NCI-H446 (cell line): ENCODE measurements around the gene MYO16.

Experiments
- DNase-seq, 2 experiments: peaks; one replicate each; lab custom pipeline; 2025; lab: John Stamatoyannopoulos, UW

The MYO16 gene

DNA sequence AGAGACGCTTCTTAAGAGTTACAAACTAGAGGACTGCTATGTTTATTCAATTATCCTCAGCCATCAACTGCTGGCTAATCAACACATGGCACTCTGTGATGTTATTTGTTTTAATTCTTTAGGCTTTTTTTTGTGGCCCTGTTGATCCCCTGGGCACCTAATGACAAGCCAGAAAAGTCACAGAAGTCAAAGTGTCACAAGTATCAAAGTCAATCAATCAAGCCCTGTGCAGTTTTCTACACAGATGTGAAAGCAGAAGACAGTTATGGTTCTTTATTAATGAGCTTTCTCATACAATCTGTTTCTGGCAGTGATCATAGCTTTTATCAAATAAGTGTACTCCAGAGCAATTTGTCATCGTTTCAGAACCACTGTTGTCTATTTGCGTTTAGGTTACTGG, 34.3 kb downstream of the MYO16 start:
- DNase-seq = no peak

DNA sequence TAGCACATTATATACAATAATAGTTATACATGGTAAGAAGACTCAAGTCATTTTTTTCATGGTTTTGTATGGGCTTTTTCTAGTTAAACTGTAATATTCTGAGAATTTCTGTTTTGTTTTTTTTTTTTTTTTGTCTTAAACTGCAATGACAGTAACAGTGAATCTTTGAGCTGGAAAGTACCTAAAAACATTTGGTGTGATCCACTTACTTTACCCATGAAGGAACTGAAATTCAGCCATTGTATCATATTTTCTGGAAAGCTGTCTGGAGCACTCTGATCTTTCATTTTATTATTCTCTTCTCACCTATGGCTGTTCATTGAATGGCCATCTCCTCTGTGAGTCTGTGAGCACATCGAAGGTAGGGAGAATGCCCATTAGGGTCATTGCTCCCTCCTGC, 37.8 kb downstream of the MYO16 start:
- no peak for DNase-seq

DNA sequence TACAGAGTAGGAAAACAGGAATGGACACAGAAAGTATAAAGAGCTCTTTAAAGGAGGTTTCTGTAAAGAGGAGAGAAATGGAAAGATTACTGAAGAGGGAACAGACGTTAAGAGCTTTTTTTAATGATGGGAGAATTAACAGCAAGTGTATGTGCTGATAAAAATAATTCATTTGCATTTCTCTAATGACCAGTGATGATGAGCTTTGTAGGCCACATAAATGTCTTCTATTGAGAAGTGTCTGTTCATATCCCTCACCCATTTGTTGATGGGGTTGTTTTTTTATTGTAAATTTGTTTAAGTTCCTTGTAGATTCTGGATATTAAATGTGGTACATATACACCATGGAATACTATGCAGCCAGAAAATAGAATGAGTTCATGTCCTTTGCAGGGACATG, 40.0 kb downstream of the MYO16 start:
- no peak for DNase-seq

DNA sequence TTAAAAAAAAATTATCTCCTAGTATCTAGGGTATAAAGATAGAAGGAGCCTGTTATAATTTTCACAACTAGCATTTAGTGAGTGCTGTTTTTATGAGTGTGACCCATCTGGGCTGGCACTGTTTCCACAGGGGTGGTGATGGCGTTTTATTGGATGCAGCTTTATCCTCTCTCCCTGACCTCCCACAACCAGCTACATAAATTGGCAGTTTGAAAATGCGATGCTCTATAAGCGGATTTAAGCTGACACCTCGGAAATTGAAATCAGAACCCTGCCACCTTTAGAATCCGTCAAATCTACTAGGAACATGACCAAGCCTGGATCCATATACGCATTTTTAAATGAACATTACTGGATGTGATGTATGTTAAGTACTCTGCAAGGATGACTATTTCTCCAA, 44.9 kb downstream of the MYO16 start:
- DNase-seq = no peak

DNA sequence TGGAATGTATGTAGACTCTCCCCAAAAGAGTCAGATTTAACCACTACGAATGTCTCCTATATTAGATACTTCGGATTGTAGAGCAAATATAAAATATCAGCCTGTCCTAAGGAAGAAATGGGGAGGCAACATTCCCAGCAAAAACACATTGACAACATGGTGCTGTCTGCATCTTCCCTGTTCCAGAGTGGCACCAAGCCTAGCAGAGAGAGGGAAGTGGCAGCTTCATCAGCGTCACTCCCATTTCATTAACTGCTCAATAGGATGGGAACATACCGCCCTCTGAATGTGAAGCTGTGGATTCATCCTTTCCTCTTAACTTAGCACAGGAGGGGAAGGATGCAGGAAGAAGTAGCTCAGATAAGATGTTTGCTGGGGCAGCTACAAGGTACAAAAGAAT, 45.4 kb downstream of the MYO16 start:
- no peak for DNase-seq

DNA sequence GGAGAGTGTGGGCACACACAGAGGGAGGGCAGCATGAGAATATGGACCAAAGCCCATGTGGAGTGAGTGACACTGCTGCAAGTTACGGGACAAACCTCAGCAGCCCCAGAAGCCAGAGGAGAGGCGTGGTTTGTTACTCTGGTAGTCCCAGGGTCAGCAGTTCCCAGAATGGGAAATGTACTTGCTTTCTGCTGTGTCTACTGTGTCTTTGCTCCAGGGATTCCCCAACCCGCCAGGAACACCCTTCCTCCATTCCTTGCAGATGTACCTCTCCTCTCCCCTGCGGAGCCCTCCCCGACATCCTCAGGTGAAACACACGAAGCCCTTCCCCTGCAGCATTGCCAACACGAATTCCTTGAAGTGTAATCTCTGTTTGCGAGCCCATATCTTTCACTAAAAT, 47.2 kb downstream of the MYO16 start:
- no peak for DNase-seq

DNA sequence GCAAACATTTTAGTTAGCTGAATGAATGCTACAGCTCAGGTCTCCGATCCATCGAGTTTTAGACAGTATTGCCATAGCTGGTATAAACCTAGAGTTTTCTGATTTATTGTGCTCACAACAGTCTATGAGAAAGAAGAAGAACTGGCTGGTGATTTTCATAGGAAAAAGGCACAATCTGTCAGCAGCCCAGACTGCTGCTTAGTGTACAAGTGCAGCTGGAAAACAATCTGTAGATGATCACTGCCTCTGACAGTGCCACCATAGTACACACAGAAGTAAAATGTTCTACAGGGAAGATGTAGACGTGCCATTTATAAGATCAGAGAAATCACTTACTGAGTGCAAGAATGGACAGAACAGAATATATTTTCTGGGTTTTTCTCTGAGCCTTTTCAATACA, 48.4 kb downstream of the MYO16 start:
- DNase-seq = no peak

DNA sequence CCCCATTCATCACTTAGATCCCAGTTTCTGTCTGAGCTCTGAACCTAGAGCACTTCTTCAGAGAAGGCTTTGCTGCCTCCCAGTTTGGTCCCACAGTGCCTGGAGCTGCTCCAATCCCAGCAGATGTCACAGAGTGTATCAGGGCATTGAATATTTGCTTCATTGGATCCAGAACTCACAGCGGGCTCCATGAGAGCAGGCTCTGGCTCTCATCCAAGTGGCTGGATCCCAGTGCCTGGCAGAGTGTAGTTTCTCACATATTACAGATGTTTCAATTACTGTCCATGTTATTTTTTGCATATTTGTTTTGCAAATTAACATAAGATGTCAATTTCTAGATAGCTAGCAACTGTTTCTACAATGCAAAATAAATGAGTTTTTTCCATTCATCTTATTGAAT, 50.6 kb downstream of the MYO16 start:
- peak in 1 of 2 experiments; percentile 2 for DNase-seq

DNA sequence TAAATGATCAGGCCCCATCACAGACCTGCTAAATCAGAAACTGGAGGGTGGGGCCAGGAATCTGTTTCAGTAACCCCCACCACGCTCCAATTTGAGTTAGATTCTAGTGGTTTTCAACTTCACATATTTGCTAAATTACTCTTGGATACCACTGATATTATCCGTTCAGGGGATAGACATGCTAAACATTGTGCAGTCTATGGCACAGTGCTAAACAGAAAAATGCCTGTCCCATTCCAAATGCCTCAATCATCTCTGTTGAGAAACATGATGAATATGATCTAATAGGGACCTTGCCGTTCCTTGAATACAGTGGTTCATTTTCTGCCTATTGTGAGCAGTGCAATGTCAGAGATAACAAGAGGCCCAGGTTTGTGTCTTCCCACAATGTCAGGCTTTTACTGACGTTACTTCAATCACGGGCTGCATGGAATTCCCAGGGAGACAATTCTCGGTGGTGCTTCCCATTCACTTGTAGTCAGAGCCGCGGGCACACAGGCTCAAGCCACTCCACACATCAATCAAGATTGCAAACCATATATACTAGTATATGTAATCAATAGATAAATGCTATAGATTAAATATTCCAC, 52.7 kb downstream of the MYO16 start:
- no peak for DNase-seq

DNA sequence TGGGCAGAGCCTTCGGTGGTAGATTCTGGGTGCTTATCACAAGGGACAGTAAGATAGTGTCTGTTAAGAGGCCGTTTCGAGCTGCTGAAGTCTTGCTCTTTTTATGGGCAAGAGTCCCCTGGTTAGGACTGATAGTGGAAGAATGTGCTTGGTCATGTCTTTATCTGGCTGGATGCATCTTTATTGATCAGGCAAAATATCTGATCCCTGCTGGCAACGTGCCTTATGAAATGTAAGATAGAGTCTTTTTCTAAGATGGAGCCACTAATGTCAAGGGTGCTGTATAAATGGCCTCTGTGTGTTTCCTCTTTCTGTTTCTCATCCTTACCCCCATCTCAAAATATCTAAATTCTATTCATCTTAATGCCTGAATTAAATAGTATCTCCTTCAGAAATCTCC, 53.3 kb downstream of the MYO16 start:
- no peak for DNase-seq

DNA sequence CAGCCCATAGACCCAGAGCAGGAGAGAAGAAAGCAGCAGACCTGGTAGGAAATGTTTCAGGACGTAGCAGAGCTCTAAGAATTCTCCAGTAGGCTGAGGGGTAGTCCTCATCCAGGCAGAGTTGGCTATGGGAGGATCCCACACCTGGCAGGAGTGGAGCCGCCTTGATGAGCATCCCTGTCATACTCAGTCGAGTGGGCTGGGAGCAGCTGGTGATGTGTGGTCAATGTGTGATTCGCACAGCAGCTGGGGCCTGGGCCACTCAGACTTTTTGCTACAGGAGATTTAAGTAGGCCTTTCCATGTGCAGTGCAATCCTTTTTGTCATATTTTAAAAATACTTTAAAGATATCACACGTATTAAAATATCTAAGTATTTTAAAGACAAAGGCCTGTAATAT, 56.6 kb downstream of the MYO16 start:
- DNase-seq = no peak

DNA sequence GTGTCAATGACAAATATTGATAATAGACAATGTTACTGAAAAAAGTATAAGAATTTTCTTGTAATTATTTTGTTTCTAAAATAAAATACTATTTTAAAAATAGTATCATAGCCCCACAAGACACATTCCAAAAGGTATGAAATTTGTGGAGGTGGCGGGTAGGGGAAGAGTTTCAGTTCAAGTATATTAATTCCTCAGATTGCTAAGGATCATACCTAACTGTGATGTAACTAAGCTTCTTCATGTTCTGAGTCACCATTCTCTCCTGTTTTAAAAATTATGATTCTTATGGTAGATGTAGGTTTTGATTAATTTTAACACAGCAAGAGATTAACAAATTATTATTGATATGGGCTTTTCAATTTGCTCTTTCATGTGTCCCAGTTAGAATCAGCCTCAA, 61.3 kb downstream of the MYO16 start:
- no peak for DNase-seq

DNA sequence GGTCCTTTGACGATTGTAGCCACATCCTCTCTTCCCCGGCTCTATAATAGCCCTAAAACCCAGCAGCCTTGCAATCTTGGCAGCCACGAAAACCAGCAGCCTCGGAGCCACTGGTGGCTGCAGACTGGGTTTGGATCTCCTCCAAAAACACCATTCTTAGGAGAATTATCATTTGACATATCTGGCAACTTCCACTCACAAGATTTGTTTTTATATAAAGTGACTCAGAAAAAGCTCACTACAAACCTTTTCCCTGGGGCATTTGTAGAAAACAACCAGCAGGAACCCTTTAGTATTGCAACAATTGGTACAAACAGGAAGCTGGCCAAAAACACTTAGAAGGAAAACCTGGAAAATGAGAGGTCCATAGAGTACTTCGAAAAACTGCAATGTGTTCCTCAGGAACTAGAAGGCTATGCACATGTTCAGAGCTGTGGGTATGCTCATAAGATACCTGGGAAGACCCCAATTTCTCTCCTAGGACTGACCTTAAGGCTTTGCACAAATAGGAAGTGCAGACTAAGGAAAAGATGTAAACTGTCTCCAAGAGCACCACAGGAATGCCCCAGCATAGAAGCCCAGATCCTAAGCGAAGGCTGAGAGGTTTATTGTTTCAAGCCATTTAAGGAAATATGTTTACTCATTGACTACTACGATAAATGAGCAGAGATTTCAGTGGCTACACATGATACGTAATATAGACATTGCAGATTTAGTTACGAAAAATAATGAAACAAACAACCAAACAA, 71.2 kb downstream of the MYO16 start:
- no peak for DNase-seq

DNA sequence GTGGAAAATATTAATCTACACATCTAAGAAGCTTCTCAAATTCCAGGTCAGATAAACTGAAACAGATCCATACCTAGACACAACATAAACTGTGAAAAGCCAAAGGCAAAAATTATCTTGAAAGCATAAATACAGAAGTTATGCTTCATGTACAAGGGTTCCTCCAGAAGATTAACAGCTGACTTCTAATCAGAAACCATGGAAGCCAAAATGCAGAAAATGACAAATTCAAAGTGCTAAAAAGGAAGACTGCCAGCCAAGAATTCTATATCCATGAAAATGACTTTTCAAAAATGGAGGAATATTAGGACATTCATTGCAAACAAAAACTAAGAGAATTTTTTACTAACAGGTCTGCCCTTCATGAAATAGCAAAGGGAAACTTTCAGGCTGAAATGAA, 72.8 kb downstream of the MYO16 start:
- DNase-seq = no peak

DNA sequence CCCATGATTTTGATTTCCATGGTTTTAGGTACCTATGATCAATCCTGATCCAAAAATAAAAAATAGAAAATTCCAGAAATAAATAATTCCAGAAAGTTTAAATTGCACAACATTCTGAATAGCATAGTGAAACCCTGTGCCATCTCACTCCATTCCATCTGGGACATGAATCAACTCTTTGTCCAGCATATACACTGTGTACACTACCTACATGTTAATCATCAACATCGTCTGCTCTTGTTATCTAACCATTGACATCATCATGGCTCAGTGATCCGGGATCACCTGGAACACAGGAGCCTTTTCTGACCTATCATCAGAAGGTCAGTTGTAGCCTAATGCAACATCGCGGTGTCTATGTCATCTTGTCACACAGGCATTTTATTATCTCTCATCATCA, 75.6 kb downstream of the MYO16 start:
- no peak for DNase-seq

DNA sequence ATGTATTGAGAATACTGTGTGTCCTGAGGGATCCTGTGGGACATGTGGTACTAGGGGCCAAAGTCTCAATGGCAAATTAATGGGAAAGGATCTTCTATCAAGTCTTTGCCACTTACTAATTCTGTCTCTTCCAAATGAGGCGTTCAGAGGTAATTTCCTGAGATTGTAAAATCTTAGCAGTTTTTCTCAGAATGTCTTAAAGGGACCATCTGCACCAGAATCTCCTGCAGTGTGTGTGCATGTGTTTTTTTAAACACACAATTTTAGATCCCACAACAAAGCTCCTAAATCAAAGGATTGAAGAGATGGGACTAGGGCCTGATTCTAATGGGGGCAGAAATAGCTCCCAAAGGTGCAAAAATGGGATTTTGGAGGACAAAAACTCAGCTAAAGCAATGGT, 78.2 kb downstream of the MYO16 start:
- no peak for DNase-seq

DNA sequence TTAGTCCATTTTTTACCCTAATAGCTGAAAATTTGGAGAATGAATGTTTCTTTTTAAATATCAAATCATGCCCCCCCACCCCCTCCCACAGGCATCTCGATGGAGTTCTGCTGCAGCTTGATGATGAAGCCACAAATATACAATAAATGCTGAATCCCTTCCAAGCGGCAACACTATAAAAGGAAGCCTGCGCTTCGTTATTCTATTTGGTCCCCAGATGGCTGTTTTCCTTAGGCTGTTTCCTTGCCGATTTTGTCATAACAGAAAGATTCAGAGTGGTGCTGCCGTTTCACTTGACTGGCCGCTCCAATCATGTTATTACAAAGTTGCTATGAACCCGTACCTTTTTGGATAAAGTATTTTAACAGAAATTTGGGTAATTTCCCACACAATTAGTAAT, 79.5 kb downstream of the MYO16 start:
- DNase-seq = no peak

DNA sequence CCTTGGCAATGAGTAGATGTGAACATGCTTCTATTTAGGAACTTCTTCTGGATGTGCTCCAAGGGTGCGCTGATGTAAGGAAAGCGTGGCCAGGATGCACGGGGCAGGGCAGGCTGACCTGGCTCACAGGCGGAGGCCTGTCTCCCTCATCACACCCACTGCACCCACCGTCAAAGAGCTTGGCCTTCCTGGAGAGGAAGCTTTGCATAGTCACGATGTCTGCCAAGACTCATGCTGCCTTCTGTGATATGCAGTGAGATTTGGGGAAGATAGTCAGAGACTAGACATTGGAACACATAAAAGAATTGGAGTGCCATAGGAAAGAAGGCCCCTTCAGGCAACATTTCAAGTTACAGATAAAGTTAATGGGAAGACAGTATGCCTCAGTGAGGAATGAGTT, 82.0 kb downstream of the MYO16 start:
- no peak for DNase-seq

DNA sequence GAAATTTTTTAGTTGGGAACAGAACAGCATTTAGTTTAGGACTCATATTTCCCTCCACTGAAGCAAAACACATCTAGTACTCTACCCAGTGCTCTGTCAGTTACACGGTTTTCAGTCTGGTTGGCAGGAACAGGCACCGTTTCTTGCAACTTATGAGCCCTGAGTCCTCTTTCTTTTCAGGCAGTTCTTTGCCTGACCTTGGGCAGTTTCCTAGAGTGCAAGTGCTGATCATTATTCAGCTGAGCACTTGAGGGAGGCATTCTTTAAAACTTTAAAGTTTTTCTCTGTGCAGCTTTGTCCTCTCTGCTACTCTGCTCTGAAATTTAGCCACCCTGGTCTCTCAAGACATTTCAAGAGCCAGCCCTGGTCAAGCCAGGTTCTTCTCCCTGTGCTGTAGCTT, 96.1 kb downstream of the MYO16 start:
- DNase-seq = no peak

DNA sequence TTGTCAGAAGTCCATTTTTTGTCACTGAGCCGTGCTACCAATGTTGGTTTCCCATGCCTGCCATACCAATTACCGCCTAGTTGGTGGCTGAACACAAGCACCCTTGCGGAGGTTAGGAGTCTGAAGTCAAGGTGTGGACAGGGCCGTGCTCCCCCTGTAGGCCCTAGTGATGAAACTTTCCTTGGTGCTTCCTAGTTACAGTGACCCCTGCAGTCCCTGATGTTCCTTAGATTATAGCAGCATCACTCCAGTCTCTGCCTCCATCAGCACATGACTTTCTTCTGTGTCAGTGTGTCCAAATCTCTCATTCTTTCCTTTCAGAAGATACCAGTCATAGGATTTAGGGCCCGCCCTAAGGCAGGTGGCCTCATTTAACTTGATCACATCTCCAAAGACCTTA, 99.0 kb downstream of the MYO16 start:
- DNase-seq = no peak

DNA sequence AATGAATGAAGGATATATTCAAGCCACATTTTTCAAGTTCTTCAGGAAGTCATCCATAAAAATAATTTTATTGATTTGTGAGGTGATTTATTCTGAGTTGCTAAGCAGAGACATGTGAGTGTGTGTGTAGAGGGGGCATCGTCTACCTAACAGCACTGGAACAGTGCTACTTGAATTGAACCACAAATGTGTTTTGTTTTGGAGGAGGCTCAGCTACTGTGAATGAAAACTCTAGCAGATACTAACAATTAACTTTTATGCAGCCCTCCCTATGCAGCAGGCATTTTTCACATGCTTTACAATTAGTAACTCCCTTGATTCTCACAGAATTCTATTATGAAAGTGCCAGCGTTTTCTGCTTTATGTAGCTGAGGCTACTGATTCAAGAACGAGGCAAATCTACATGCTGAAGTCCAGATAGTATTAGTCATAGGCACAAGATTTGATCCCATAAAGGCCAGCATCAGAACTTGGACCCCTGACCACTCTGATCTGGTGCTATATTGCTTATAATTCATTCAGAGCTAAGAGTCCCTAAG, 103.7 kb downstream of the MYO16 start:
- no peak for DNase-seq

DNA sequence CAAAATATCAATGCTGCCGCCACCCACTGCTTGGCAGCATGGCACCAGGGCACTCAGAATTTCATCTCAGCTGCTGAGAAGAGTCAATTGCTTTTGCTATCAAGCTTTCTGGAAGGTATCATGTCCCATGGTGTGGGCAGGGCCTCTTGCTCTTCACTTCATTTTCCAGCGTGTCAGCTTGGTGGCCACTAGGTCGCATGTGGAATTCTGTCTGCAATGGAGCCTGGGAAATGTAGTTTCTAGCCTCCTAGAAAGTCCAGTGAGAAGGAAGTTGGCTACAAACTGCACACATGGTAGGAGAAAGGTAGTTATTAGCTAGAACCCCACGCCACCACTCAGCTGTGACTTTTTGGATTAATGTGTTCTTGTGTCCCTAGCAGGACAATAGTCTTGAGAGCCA, 105.3 kb downstream of the MYO16 start:
- no peak for DNase-seq

DNA sequence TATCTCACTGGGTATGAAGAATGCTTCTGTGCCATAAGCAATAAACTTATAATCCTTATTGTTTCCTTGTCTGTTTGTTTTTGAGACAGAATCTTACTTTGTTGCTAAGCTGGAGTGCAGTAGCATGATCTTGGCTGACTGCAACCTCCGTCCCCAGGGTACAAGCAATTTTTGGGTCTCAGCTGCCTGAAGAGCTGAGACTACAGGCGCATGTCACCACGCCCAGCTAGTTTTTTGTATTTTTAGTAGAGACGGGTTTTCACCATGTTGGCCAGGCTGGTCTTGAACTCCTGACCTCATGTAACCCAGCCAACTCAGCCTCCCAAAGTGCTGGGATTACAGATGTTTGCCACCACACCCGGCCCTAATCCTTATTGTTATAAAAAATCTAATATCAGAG, 112.5 kb downstream of the MYO16 start:
- DNase-seq = no peak
